8988T (cell line): ENCODE results near the gene ANKRD62.
"Not testable (repeated sequence)": the region's sequence is repeated elsewhere in the genome, so short reads cannot be mapped to it uniquely, and the experiment has no call there.

Source experiments
- DNase-seq: peaks from one replicate; pipeline ENCODE4 v3.0.0; 2011

Gene ANKRD62

DNA sequence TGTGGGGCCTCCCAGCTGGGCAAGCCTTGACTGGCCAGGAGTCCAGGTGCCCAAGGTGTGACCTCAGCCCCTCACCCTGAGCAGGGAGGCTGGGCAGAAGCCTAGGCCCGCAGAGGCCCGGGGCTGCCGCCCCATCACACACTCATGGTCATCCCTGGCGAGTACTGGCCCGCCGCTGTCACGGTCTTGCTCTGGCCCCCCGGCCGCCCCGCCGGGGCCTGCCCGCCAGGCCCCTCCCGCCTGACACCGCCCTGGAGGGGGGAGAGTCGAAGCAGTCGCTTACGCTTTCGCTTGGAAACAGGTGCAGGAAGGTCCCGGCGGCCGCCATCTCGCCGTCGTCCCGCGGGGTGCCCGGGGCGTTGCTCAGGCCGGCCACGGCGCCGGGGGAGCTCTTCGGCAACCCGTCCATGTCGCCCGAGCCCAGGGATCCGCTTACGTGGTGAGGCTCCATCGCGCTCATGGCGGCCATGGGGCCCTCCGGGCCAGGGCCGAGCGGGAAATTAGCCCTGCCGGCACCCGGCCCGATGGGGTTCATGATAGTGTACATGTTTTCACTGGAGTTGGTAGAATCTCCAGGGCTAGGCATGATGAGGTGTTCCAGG is 26.6 kb upstream of the ANKRD62 start:
- no peak for DNase-seq

DNA sequence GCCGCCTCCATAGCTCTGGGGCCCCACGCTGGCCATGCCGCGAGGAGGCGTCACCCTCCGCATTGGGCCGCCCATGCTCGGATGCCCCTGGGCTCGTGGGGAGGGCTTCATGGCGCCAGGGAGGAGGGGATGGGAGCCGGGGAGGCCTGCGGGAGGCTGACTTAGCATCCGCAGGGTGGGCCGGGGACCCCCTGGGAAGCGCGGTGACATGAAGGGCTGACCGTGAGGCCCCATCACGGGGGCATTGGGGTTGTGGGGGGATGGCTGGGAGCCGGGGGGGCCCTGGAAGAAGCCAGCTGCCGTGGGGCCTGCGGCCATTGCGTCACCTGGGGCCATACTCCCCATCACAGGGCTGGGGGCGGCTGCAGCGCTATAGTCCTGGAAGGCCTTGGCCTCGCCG is 26.0 kb upstream of the ANKRD62 start:
- DNase-seq: no peak

DNA sequence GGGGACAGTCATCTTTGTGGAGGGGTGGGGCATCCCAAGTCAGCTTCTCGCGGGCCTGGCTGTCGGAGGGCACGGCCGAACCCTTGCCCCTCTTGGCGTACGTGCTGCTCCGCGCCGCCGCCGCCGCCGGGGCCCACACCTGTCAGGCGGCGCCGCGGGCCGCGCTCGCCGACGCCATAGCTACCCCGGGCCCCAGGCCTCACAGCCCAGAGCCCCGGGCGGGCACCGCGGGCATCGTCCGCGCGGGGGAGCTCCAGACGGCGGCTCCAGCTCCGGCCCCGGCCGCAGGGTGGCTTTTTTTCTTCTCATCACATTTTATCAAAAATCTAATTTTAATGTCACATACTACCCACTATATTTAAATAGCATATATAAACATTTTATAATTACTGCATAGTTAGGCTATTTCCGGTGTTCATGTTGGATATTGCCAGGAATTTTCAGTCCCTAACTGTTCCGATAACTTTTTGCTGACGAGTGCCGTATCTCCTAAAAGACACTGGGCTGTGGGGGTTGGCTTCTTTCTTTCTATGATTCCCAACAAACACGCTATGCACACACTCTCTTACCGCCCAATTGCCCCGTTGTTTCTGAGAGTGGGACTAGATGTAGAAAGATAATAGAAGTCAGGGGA is 25.2 kb upstream of the ANKRD62 start:
- peak; percentile 62 for DNase-seq

DNA sequence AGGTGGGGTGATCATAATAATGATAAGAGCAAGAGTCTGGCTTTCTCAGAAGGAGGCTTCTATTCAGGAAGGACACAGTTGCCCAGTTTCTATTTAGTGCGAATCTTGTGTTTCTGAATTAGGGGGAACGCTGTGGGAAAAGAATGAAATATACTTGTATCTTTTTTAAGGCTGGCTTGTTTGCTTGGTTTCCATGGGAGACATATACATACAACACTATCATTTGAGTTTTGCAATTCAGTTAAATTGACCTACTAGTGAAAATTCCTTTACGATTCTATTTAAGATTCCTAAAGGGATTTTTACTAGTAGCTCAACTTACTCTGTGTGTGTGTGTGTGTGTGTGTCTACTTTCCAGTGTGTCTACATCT is 24.7 kb upstream of the ANKRD62 start:
- DNase-seq: no peak

DNA sequence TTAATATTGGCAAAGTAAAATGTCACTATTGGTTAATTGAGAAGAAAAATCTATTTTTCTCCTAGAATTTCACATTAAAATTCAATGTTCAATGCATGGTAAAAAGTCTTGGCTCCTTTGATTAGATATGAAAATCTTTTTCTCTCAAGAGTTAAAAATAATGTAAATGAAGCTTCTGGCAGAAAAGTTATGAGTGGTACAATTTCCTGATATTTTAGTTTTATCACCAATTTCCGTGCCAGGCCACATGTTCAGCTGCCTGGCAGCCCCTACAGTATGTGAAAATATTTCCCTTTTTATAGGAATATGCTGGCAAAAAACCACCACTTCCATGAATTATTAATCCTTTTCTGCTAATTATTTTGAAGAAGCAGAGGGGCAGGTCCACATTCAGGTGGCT is 22.6 kb upstream of the ANKRD62 start:
- not testable (repeated sequence) for DNase-seq

- no peak for DNase-seq
These were observed 20.6 kb upstream of the ANKRD62 start for GRCh38 chr18:12072996-12073395.

DNA sequence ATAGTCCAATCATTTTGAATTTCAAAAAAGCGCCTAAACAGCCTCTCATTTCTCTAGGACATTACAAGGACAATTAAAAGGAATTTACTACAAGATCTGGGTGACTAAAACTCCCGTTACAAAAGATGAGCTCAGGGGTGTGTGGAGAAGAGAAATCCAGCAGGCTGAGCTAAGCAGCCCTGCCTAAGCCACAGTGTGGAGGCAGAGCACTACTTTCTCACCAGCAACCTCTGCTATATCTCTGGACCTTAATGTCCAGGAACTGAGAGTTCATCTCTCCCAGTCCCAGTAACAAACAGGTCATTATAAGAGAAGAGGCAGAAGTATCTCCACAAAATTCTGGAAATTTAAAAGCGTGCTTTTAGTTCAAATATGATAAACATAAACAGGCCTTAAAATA is 18.9 kb upstream of the ANKRD62 start:
- no peak for DNase-seq

GRCh38 chr18:12076424-12077140 is 17.1 kb upstream of the ANKRD62 start:
- peak; percentile 49 for DNase-seq

DNA sequence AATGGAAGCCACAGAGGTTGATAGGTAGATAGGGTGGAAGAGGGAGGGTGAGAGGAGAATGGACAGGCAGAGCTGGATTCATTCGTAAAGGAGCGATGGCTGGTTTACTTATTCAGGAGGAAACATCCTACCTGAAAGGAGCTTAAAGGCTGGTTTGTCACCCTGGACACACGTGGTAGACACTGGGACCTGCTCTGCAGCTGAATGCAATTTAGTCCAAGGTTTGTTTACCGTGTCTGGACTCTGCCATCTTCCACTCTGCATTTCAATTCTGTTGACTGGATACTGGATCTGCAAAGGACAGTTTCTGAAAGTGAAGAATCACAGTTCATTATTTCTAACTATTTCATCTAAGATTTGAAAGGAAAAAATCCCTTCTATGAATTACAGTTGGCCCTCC is 15.6 kb upstream of the ANKRD62 start:
- not testable (repeated sequence) for DNase-seq

- DNase-seq: no peak
These were observed 14.0 kb upstream of the ANKRD62 start for GRCh38 chr18:12079491-12080237.

GRCh38 chr18:12085136-12085535 is 8.5 kb upstream of the ANKRD62 start:
- DNase-seq: no peak

- no peak for DNase-seq
These were observed 7.9 kb upstream of the ANKRD62 start for GRCh38 chr18:12085786-12086185.

- no peak for DNase-seq
These were observed 7.4 kb upstream of the ANKRD62 start for GRCh38 chr18:12086249-12086648.

GRCh38 chr18:12086677-12087470 is 6.8 kb upstream of the ANKRD62 start:
- DNase-seq: no peak

DNA sequence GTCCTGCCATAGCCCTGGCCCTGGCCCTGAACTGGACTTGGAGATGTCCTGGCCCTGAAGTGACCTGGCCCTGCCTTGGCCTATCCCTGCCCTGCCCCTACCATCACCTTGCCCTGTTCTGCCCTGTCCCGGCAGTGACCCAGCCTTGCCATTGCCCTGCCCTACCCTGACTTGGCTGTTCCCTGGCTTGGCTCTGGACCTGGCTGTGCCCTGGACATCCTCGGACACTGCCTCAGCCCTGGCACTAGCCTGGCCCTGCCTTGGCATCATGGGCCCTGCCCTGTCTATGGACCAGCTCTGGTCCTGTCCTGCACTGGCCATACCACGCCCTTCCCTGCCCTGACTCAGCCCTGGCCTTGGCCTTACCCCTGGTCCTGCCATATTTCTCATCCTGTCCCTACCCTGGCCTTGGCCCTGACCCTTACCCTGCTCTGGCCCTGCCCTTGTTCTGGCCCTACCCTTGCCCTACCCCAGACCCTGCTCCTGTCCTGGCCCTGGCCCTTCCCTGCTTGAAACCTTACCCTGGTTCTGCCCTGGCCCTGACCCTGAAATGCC is 6.1 kb upstream of the ANKRD62 start:
- DNase-seq: no peak

DNA sequence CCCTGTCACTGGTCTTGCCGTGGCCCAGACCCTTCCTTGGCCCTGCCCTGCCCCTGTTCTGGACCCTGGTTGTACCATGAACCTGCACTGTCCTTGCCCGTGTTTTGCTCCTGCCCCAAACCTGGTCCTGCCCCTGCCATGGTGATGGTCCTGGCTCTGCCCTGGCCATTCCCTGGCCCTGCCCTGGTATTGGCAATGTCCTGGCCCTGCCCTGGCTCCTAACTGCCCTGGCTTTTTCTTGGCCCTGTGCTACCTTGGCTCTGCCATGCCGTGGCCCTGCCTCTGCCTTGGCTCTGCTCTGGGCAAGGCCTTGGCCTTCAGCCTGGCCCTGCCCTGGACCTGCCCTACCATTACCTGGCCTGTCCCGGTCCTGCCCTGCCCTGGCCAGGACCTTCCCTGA is 5.5 kb upstream of the ANKRD62 start:
- no peak for DNase-seq

DNA sequence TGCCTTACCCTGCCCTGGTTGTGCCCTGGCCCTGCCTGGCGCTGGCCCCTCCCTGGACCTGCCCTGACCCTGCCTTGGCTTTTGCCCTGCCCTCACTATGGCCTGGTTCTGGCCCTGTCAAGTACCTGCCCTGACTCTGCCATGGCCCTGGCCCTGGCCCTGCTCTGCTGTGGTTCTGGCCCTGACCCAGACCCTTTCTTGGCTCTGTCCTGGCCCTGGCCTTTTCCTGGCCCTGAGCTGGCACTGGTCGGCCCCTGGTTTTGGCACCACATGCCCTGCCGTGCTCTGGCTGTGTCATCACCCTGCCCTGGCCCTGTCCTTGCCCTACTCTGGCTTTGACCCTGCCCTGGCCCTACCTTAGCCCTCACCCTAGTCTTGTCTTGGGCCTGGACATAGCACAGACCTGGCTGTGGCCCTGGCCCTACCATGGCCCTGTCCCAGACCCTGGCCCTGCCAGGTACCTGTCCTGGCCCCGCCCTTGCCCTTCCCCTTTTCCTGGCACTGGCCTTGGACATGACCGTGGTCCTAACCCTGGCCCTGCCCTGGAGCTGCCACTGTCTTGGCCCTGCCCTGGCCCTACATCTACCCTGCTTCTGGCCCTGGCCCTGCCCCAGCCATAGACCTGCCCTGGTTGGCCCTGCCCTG is 4.8 kb upstream of the ANKRD62 start:
- no peak for DNase-seq

DNA sequence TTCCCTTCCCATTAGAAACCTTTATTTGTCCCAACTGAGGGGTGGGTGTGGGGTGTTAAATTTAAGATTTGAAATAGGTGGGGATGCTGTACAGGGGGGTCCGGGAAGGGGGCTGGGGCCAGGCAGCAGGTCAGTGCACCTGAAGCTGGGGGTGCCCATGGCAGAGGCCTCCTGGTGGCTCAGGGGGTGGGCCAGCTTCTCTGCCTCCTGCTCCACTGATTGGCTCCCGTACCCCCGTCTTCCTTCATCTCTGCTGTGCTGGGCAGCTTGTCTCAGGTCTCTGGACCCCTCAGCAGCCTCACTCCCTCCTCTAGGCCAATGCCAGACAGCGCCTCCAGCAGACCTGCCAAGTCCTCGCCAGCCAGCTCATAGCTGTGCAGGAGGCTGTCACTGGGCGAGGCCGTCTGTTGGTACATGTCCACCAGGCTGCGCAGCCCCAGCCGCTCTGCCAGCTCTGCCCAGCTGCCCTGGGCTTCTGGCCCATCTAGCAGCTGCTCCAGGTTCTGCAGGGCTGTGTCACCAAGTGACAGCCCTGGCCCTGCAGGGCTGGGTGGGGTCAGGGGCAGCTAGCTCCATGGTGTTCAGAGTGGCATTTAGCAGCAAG is 2.0 kb upstream of the ANKRD62 start:
- DNase-seq: no peak

- peak; percentile 95 for DNase-seq
These were observed 1.0 kb upstream of the ANKRD62 start for GRCh38 chr18:12092398-12093229.

DNA sequence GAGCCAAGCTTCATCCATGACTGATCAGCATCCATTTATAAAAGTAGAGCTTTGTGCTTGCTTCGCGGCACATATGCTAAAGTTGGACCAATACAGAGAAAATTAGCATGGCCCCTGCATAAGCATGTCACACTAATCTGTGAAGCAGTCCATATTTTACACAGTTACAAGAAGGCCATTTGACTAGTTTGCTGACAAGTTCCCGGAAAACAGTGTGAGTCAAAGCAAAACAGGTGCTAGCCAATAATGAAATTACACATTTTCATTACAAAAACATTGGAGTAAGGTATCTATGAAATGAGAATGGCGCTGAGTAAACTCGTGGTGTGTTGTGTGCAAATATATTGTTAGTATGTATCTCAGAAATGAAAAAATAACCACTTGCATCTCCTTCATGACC is 4.7 kb downstream of the ANKRD62 start:
- no peak for DNase-seq

GRCh38 chr18:12099160-12099559 is 5.5 kb downstream of the ANKRD62 start:
- no peak for DNase-seq
